HG02571 (cell line): Measurements from ENCODE around the gene LYPD3.
"Not testable (repeated sequence)": the region's sequence is repeated elsewhere in the genome, so short reads cannot be mapped to it uniquely, and the experiment has no call there.

Source experiments
- ATAC-seq: cut with Tn5 transposase; IDR thresholded peaks from one replicate; pipeline ENCODE4 v1.9.1; 2021; ENCODE audit warnings: mild to moderate bottlenecking, moderate library complexity; ENCODE audit not compliant: unreplicated experiment

Gene LYPD3

DNA sequence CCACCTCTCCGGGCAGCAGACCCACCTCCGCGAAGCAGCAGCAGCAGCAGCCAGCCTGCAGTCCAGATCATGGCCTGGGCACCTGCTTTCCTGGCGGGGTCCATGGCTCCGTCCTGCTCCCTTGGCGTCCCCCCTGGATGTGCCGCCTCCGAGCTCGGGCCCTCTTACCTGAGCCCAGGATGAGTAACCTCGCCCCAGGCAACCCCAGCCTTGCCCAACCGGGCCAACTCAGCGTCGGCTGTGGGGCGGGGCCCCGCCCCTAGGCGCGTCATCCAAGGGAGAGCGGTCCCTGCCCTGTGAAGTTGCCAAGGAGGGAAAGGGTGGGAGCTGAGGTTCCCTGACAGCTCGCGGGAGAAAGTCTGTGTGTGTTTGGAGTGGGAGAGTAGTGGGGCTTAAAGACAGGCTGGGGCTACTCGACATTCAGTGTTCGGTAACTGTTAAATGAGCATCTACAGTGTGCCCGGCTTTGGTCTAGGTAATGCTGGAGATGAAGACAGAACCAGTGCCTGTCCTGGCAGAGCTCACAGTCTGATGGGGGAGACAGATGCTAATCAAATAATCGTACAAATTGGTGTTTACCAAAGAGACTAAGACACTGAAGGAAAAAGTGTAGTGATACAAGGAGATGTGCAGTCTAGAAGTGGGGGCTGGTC, at the start of gene LYPD3:
Gene LYPD3 (minus strand): TSS at position 141 of the 653 bp plus-strand sequence. CDS start 37 bp downstream, at position 104.
- ATAC-seq = no peak

DNA sequence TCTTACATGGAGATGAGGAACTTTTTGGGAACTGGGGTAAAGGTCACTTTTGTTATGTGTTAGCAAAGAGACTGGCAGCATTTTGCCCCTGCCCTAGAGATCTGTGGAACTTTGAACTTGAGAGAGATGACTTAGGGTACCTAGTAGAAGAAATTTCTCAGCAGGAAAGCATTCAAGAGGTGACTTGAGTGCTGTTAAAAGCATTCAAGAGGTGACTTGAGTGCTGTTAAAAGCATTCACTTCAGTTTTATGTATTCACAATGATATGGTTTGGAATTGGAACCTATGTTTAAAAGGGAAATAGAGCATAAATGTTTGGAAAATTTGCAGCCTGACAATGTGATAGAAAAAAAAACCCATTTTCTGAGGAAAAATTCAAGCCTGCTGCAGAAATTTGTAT, 47.0 kb upstream of the LYPD3 start:
- not testable (repeated sequence) for ATAC-seq

DNA sequence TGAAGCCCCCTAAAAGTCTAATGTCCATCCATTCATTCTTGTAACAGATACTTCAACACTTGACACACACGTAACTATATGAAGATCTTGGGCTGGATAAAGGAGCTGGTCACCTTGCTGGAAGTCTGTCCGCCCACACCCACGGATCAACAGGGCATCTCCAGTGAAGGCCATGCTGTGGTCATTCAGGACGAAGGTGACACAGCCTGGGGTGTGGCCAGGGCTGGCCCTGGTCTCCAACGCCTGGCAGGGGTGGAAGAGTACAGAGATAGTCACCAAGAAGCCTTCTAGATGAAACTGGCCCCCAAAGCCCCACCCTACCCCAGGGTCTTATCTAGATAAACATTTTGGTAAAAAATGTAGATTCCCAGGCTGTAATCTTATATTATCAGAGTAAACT, 45.9 kb upstream of the LYPD3 start:
- no peak for ATAC-seq

DNA sequence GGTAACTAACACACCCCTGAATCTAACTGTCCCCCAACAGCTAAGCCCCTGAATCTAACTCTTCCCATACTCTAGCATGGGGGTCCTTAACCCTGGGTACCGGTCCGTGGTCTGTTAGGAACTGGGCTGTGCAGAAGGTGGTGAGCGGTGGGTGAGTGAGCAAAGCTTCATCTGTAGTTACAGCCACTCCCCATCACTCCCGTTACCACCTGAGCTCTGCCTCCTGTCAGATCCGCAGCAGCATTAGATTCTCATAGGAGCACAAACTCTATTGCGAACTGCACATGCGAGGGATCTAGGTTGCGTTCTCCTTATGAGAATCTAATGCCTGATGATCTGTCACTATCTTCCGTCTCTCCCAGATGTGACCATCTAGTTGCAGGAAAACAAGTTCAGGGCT, 45.3 kb upstream of the LYPD3 start:
- no peak for ATAC-seq

DNA sequence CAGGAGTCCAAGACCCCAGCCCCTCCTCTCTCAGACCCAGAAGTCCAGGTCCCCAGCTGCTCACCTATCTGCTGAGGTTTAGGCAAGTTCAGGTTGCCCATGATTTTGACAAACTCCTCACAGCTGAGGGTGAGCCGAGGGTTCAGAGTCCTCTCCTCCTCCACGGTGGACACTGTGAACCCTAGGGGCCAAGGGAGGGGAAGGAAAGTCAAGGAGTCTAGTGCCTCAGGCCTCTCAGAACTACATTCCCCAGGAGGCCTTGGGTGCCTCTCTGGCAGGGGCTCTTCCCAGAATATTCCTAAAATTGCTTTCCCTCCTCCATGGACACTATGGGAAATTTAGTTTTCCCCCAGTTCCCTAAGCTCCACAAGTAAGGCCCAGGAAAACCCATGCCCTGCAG, 42.5 kb upstream of the LYPD3 start:
- ATAC-seq = no peak

DNA sequence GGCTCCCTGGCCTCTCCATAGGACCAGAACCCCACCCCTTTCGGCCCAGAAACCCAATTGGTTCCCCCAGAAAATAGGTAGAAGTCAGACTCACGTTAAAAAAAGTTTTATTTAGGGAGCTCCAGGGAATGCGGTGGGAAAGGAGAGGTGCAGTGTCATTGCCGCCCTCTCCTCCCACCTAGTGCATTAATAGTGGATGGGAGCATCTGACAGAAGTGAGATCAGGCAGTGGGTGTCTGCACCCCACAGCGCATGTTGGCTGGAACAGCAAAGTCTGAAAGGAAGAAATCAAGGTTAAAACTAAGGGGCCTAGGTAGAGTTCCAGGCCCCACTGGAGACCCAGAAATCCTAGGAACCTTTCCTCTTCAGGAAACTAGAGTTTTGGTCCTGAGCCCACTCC, 41.2 kb upstream of the LYPD3 start:
- ATAC-seq = no peak

DNA sequence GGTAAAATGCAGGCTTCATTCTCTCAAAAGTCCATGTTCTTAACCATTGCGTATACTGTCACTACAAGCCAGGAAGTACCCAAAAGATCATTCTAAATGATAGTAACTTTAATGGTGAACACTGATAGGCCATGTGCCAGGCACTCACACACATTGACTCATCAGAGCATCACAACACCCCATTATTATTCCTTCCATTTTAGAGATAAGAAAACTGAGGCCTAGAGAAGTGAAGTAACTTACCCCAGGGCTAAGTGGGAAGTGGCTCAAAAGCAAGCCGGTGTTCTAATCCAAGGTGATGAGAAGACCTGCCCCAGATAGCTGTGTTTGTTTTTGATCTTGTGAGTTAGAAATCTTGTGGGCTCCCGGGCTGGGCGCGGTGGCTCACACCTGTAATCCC, 40.5 kb upstream of the LYPD3 start:
- ATAC-seq = no peak

DNA sequence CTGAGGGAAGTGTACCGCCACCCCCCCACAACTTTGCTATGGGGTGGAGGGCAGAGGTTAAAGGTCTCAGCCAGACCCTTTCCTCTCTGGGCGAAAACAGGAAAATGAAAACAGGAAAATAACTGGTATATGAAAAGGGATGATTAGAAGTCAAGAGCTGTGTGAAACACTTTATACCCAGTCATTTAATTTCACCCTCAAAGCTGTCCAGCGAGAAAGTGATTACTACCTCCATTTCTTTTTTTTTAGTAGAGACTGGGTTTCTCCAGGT, 39.7 kb upstream of the LYPD3 start:
- no peak for ATAC-seq

DNA sequence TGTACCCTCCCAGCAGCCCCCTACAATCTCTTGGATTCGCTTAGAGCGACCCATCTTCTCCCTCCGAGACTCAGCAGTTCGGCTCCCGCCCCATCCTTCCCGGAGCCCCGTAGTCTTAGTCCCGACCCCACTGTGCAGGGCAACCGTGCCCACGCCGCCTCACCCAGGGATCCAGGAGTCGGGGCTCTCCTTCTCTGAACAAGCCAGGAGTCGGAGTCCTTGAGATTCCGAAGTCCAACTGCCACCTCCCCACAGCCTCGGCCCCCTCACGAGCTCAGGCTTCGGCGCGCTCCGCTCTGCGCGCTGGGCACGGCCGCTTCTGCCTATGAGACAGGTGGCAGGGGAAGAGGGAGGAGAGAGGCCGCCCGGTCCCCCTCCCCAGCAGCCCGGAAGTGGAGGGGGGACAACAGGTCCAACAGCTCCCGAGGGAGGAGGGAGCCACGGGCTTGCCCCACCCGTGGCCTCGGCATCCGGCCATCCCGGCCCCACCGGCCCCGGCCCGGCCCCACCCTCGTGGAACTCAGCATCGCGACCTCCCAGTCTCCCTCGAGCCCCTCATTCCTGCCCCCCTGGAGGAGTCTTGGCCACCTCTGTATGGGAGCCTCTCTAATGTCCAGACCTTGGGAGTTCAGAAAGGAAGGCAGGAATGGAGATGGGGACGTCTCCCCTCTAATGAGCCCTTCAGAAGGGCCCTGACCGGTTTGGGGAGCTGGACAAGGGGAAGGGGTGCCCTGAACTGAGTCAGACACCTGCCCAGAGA, 39.2 kb upstream of the LYPD3 start, which contains the start of gene PHLDB3:
Gene PHLDB3 (minus strand): TSS at position 321 of the 760 bp plus-strand sequence. CDS start 628 bp downstream, outside the sequence.
- peak; percentile 23 for ATAC-seq

DNA sequence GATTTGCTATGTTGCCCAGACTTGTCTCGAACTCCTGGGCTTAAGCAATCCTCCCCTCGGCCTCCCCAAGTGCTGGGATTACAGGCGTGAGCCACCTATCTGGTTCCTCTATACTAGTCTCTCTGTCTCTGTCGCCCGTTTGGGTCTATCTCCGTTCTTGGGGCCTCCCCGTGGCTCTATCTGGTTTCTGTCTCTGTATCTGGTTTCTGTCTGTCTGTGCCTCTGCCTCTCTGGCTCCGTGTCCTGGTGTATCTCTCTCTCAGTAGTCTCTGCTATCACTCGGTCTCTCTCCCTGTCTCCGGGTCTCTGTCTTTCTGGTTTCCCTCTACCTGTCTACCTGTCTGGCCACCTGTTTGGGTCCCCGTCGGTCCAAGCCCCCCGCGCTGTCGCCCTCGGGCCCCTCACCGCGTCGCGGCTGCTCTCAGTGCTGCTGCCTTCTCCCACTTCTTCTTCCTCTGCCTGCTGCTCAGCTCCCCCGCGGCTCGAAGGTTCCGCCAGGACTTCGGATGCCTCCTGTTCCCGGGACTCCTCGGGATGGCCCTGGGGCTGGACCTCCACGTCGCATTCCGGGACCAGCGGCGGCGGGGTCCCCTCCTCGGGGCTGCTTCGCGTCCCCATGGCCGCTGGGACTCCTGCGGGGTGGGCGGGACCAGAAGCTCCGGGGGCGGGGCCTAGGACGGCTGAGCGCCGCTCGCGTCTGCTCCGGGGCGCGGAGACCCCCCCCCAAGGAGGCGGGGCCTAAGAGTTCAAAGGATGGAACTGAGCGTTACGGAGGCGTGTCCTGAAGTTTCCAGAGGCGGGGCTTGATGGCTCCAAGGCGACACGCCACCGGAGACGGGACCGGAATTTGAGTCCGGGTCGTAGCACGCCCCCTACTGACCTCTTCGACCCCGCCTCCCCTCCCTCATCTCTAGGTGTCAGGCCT, 38.4 kb upstream of the LYPD3 start:
- peak; percentile 79 for ATAC-seq

DNA sequence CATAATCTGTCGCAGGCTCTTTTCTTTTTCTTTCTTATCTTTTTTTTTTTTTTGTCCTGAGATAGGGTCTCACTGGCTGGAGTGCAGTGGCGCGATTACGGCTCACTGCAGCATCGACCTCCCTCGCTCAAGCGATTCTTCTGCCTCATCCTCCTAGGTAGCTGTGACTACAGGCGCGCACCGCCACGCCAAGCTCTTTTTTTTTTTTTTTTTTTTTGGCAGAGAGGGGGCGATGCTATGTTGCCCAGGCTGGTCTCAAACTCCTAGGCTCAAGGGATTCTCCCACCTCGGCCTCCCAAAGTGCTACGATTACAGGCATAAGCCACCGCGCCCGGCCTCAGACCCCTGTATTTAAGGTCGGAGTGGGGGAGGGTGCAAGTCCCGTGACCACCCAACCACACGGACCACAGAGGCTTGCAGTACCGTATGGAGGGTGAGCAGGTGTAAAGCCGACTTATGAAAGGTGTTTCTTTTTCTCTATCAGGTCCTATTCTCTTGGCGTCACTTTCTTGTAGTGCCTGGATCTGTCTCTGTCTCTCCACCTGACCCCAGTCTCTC, 37.1 kb upstream of the LYPD3 start:
- ATAC-seq = no peak

DNA sequence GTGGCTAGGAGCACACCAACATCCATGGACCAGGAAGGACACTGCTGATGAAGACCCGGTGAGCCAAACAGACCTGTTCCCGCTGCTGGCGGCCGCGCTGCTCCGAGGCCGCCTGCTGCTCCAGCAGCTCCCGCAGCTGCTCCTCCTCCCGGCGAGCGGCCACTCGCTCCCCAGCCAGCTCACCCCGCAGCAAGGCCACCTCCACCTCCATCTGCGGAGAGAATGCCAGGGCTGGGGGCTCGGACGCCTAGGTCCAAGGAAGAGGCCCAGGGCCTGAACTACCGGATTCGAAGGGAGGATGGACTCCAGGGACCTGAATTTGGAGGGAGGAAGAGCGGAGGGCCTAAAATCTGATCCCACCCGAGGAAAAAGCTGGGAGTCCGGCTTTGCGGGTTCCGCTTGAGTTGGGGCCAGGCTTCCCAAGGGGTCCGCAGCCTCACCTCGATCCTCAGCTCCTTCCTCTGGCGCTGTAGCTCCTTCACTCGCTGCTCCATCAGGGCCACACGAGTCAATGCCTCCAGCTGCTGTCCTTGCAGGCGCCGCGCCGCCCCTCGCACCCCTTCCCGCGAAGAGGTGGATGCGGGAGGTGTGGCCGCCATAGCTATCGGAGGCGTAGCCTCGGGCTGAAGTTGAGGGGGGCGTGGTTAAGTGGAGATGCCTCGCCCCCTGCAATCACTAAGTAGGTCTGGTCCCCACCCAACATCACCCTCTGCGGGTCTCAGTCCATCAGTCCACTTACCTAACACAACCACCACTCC, 36.4 kb upstream of the LYPD3 start:
- no peak for ATAC-seq

DNA sequence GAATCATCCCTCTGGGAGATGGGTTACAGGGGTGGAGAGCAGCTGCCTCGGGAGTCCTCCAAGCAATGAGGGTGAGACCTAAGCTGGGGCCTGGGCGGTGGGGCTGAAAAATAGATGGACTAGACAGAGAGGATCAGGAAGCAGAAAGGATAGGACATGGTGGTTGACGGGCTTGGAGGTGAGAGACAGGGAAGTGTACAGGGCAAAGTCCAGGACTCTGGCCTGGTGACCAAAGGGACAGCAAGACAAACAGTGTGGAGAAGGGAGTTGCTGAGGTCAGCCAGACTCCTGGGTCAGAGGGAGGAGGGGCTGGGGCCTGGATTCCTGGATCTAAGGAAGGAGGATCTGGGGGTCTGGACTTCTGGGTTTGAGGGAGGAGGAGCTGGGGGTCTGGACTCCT, 33.6 kb upstream of the LYPD3 start:
- no peak for ATAC-seq

DNA sequence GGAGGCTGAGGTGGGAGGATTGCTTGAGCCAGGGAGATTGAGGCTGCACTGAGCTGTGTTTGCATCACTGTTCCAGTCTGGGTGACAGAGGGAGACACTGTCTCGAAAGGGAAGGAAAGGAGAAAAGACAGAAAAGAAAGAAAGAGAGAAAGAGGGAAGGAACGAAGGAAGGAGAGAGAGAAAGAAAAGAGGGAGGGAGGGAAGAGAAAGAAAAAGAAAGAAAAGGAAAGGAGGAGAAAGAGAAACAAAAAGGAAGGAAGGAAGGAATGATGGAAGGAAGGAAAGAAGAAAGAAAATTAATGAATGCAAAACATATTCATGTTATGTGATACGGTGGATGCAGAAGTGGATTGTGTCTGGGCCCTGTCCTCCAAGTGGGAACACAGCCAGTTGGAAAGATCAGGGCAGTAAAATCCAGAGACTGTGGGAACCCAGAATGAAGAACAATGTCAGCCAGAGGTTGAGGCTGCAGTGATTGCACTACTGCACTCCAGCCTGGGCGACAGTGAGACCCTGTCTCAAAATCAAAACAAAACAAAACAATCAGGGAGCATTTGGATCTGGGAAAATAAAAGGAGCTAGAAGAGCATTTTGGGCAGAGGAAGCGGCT, 32.9 kb upstream of the LYPD3 start:
- no peak for ATAC-seq

DNA sequence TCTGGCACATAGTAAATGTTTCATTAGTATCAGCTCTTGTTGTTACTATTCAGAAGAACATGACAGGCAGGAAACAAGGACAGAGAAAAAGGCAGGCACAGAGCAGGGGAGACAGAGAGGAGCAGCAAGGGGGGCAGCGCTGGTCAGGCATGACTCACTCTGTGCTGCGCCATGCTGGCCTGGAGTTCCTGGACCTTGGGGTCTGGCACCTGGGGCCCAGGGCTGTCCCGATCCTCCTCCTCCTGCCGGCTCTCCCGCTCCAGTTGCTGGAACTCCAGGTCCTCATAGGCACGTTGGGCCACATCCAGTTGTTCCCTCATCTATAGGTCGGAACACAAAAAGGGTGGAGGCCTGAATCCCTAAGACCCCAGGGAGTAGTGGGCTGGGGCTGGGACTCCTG, 31.6 kb upstream of the LYPD3 start:
- no peak for ATAC-seq

DNA sequence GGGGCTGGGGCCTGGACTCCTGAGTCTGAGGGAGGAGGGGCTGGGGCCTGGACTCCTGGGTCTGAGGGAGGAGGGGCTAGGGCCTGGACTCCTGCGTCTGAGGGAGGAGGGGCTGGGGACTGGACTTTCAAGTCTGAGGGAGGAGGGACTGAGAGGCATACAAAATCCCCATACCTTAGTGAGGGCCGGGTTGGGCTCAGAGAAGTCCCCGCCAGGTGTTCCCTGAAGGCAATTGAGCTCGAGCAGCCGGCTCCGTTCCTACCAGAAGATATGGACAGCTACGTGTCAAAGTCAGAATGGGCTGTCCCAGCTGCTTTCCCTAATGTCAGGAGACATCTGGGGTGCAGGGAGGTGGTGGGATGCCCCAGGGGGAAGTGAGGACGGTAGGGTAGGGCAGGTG, 29.7 kb upstream of the LYPD3 start:
- no peak for ATAC-seq

DNA sequence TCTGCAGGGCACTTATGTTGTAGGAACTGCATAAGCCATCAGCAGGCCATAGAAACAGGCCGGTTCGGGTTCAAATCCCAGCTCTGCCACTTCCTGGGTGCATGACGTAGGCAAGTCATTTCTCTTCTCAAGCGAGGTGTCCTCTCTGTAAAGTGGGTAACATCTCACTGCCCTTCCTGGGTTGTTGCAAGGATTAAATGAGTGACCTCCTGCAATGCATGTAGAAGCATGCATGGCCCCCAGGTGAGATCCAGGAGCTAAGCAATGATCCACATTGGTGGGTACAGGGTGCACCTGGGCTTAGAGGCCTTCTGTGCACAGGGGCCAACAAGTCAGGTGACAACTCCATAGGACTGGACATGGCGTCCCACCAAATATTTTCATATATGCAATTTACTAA, 25.4 kb upstream of the LYPD3 start:
- no peak for ATAC-seq

DNA sequence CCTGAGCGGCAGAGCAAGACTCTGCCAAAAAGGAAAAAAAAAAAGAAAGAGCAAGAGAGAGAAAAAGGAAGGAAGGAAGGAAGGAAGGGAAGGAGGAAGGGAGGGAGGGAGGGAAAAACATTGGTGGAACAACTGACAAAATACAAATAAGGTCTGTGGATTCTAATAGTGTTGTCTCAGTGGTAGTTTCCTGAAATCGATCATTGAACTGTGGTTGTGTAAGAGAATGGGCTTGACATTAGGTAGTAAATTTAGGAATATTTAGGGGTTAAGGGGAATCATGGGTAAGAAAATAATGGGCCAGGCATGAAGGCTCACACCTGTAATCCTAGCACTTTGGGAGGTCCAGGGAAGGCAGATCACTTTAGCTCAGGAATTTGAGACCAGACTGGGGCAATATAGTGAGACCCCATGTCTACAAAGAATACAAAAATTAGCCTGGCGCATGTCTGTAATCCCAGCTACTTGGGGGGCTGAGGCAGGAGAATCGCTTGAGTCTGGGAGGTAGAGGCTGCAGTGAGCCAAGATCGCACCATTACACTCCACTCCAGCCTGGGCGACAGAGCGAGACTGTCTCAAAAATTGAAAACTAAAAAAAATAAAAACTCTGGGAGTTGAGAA, 24.7 kb upstream of the LYPD3 start:
- ATAC-seq = no peak

DNA sequence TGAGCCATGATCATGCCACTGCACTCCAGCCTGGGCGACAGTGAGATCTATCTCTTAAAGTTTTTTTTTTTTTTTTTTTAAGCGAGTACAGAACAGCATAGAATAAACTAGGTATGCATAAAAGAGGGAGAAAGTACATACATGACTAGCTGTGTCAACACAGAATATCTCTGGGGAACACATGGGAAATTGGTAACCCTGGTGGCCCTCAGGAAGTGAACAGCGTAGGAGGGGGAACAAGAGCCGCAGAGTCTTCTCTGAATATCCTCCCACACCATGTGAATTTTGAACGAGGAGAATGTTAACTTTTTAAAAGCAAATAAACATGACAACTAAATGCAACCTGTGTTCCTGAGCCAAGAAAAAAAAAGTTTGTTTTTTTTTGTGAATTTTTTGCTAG, 23.9 kb upstream of the LYPD3 start:
- ATAC-seq = no peak

DNA sequence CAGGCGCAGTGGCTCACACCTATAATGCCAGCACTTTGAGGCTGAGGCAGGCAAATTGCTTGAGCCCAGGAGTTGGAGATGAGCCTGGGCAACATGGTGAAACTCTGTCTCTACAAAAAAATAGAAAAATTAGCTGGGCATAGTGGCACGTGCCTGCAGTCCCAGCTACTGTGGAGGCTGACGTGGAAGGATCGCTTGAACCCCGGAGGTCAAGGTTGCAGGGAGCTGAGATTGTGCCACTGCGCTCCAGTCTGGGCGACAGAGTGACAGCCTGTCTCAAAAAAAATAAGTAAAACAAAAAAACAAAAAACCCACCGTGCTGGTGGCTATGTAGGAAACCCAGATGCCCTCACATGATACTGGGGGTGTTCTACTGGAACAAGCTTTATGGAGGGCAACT, 22.8 kb upstream of the LYPD3 start:
- no peak for ATAC-seq
